ENCODE results near the gene C2orf76. TPM values are rescaled to one million over a fixed set of nuclear protein-coding genes. Genes with fewer than 3 reads are reported as not detected.
A peak's percentile ranks its signal among the peaks of the same experiment; 100 is the strongest.

Gene C2orf76
- total RNA-seq, 2 donors from 2014 or later: 15.8 to 16.2 TPM

DNA sequence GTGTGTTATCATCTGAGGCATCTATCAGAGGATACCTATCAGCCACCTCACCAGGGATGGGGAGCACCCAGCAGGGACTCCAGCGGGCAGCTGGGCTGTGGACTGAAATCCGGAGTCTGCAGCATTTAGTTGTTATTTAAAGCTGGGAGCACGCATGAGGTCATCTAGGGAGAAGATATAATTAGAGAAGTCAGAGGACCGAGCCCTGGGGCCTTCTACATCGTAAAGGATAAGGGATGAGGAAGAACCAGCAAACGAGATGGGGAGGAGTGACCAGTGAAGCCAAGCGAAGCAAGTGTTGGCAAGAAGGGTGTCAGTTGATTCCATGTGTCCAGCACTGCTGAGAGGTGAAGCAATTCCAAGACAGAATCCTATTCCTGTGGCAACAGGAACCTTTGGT, 72.7 kb downstream of the C2orf76 start:
- H3K27ac ChIP-seq: no peak overlapping the region
- intact Hi-C loops (cut with DNase I): no loop called here
- no peaks in the 10 kb centered on the region for H3K9me3 ChIP-seq
- WGBS: 77% methylated on average over 7 of the region's 7 CpGs
- no peak for DNase-seq (ENCODE audit: low spot score)
- no peak overlapping the region for H3K4me3 ChIP-seq
- H3K27me3 ChIP-seq (replicated peaks; ENCODE audit: insufficient read depth): no peaks in the 10 kb centered on the region
- TF ChIP-seq POLR2A (IDR thresholded peaks at IDR 0.05) (no peak), POLR2AphosphoS5 (IDR thresholded peaks at IDR 0.05) (no peak)
- TF ChIP-seq, protein P1, sequence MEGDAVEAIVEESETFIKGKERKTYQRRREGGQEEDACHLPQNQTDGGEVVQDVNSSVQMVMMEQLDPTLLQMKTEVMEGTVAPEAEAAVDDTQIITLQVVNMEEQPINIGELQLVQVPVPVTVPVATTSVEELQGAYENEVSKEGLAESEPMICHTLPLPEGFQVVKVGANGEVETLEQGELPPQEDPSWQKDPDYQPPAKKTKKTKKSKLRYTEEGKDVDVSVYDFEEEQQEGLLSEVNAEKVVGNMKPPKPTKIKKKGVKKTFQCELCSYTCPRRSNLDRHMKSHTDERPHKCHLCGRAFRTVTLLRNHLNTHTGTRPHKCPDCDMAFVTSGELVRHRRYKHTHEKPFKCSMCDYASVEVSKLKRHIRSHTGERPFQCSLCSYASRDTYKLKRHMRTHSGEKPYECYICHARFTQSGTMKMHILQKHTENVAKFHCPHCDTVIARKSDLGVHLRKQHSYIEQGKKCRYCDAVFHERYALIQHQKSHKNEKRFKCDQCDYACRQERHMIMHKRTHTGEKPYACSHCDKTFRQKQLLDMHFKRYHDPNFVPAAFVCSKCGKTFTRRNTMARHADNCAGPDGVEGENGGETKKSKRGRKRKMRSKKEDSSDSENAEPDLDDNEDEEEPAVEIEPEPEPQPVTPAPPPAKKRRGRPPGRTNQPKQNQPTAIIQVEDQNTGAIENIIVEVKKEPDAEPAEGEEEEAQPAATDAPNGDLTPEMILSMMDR (IDR thresholded peaks at IDR 0.05): no peak
- peaks cover 8% of the 10 kb centered on the region for H3K4me1 ChIP-seq (replicated peaks)
- no peaks in the 10 kb centered on the region for H3K36me3 ChIP-seq

DNA sequence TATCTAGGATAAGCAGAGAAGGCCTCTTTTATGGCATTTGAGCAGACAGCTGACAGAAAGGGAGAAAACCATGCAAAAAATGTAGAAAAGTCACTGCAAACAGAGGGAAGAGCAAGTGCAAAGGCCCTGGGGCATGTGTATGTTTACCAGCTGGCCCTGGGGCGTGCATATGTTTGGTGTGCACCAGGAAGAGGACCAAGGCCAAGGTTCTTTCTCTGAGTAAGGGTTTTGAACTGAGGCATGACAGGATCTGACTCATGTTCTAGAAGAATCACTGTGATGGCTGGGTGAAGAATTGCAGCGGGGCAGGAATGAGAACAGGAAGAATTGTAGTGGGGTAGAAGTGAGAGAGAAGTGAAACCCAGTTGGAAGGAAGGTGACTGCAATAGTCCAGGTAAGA, 73.4 kb downstream of the C2orf76 start:
- intact Hi-C loops (cut with DNase I): no loop called here
- WGBS: 92% methylated on average over 2 of the region's 2 CpGs

DNA sequence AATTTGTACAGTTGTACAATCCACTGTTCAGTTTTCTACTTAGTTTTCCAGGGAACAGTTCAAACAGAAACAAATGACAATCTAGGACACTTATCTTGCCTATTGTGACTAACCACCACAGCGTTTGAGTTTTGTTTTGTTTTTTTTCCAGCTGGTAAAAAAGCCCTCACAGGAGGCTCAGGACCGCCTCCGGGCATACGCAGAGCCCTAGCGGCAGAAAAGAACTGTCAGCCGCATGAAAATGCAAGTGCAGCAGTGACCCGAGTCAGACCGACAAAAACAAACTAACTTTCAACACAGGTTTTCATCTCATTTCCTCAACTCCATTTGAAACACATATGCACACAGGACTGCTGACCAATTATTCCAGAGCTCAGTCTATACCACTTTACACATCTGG, 74.4 kb downstream of the C2orf76 start:
- Histone ChIP-seq H3K9me3 (no peaks in the 10 kb centered on the region), H3K27ac (peak overlapping the region; percentile 8 to 58), H3K4me3 (no peak overlapping the region), H3K27me3 (replicated peaks; ENCODE audit: insufficient read depth) (no peaks in the 10 kb centered on the region), H3K36me3 (no peaks in the 10 kb centered on the region), H3K4me1 (replicated peaks) (peaks cover 8% of the 10 kb centered on the region)
- no peak for TF ChIP-seq POLR2A (IDR thresholded peaks at IDR 0.05)
- TF ChIP-seq, protein P1 (IDR thresholded peaks at IDR 0.05): peak in 3 of 4 experiments; percentile 33 to 52 (median 49)
- intact Hi-C loops (cut with DNase I): no loop called here
- no peak for DNase-seq (ENCODE audit: low spot score)
- 33% methylated on average over 8 of the region's 8 CpGs for WGBS

More for the DNA sequence above, 73.4 kb downstream of the C2orf76 start:
- H3K4me1 ChIP-seq (replicated peaks): peaks cover 8% of the 10 kb centered on the region
- H3K27me3 ChIP-seq (replicated peaks; ENCODE audit: insufficient read depth): no peaks in the 10 kb centered on the region
- H3K4me3 ChIP-seq: no peak overlapping the region
- H3K36me3 ChIP-seq: no peaks in the 10 kb centered on the region
- no peak for DNase-seq (ENCODE audit: low spot score)
- H3K9me3 ChIP-seq: no peaks in the 10 kb centered on the region
- TF ChIP-seq POLR2A (IDR thresholded peaks at IDR 0.05): no peak
- TF ChIP-seq, protein P1 (IDR thresholded peaks at IDR 0.05): no peak
- no peak for TF ChIP-seq POLR2AphosphoS5 (IDR thresholded peaks at IDR 0.05)
- peak overlapping the region in 1 of 2 donors; percentile 58 for H3K27ac ChIP-seq

DNA sequence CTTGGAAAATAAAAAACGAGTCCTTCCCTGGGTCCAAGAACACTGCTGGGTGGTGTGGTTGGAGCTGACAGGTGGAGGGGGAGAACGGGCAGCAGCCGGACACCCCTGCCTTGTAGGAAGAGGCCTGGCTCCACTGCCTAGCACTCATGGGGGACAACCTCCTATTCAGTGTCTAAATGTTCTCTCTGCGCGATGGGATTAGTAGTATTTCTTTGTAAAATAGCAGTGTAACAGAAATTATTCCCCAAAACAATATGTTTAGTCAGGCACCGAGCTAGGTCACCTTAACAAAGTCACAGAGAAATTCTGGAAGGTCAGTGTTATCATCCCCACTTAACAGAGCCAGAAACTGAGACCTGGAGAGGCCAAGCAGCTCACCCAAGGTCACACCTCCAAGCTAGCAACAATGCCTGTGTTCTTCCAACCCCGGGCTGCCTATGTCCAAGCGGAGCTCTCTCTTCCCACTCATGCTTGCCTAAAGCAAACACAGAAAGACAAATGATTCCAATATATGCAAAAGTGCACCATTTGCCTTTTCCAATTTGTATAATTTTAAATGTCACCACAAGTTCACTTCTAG, 75.0 kb downstream of the C2orf76 start:
- H3K4me3 ChIP-seq: no peak overlapping the region
- WGBS: 84% methylated on average over 8 of the region's 8 CpGs
- no peaks in the 10 kb centered on the region for H3K36me3 ChIP-seq
- no peaks in the 10 kb centered on the region for H3K9me3 ChIP-seq
- peaks cover 8% of the 10 kb centered on the region for H3K4me1 ChIP-seq (replicated peaks)
- intact Hi-C loops (cut with DNase I): no loop called here
- TF ChIP-seq, protein P1 (IDR thresholded peaks at IDR 0.05): no peak
- TF ChIP-seq POLR2A (IDR thresholded peaks at IDR 0.05) (no peak), POLR2AphosphoS5 (IDR thresholded peaks at IDR 0.05) (no peak)
- peak overlapping the region; percentile 8 to 58 for H3K27ac ChIP-seq
- H3K27me3 ChIP-seq (replicated peaks; ENCODE audit: insufficient read depth): no peaks in the 10 kb centered on the region
- DNase-seq (ENCODE audit: low spot score): no peak

DNA sequence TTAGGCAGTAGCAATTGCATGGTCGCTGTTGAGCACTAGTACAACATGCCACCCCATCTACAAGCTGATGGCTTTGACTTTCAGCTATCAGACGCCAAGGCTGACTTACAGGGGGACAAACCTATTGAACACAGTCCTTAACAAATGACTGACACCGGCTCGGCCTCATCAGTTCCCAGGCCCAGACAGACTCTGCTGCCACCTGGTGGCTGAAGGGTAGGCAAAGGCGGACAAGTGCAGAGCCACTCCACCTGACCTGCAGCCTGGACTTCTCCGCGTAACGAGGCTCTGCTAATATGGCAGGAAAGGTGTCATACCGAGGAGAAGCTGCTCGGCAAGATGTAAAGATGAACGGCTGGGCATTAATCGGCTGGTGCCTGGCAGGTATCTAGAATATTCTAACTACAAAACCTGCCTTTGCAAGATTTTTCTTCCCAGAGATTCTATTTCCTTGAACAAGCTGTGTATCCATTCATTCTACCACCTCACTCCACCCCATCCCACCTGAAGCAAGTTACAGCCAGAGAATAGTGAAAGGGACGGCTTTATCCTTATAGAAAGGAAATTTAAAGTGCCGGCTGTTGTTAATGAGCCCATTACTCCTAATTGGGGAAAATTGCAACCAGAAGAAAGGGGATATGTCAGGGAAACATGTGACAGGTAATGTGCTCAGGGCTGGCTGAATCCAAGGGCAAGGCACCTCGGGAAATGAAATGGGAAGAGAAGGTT, 75.6 kb downstream of the C2orf76 start:
- H3K27ac ChIP-seq: peak overlapping the region in 1 of 2 donors; percentile 58
- intact Hi-C loops (cut with DNase I): no loop called here
- TF ChIP-seq POLR2A (IDR thresholded peaks at IDR 0.05): no peak
- TF ChIP-seq, protein P1 (IDR thresholded peaks at IDR 0.05): peak in 3 of 4 experiments; percentile 60 to 76 (median 65)
- no peak for TF ChIP-seq POLR2AphosphoS5 (IDR thresholded peaks at IDR 0.05)

More for the DNA sequence above, 75.6 kb downstream of the C2orf76 start:
- H3K36me3 ChIP-seq: no peaks in the 10 kb centered on the region
- DNase-seq (ENCODE audit: low spot score): peak; percentile 60
- H3K27me3 ChIP-seq (replicated peaks; ENCODE audit: insufficient read depth): no peaks in the 10 kb centered on the region
- WGBS: 57% methylated on average over 15 of the region's 15 CpGs
- H3K9me3 ChIP-seq: no peaks in the 10 kb centered on the region
- no peak overlapping the region for H3K4me3 ChIP-seq
- peaks cover 8% of the 10 kb centered on the region for H3K4me1 ChIP-seq (replicated peaks)

Data from prostate gland (tissue), 2 donors.